ENCODE results near the gene LHX2. TPM values are rescaled to one million over a fixed set of nuclear protein-coding genes. Genes with fewer than 3 reads are reported as not detected.

The LHX2 gene
- total and polyA plus RNA-seq, 2 of the 4 experiments (the other 2 are of a cell fraction) = not detected

GRCh38 chr9:124018730-124019697, 7.4 kb downstream of the LHX2 start:
- Histone ChIP-seq H2AK9ac (replicated peaks; ENCODE audit: low read depth, low read length, poor library complexity) (no peak overlapping the region), H4K5ac (ENCODE audit: low read depth, low read length) (no peak overlapping the region), H4K91ac (ENCODE audit: insufficient read depth, low read depth, low read length) (no peak overlapping the region), H3K4me2 (ENCODE audit: low read depth, low read length) (no peak overlapping the region; the same call in 1 of the 2 replicates), H2BK15ac (ENCODE audit: low read depth, low read length) (no peak overlapping the region), H3K9me1 (ENCODE audit: insufficient read depth, low read length) (0 out of 2 replicates have a peak, but pooled peaks cover 2% of the 10 kb centered on the region), H4K8ac (ENCODE audit: low read depth in 2 of 2, low read length in 2 of 2) (no peak overlapping the region), H3K18ac (ENCODE audit: low read depth, low read length) (no peak overlapping the region), H3K79me1 (ENCODE audit: low read depth in 1 of 2, low read length in 2 of 2) (no peaks in the 10 kb centered on the region), H3K4ac (ENCODE audit: low read depth, low read length) (no peak overlapping the region), H3K4me1 (ENCODE audit: control insufficient read depth, insufficient read depth, low read length) (no peaks in the 10 kb centered on the region; the same call in 1 of the 2 replicates), H2BK120ac (ENCODE audit: low read depth, low read length) (no peak overlapping the region), H3K56ac (ENCODE audit: extremely low read depth, insufficient read depth, low read length) (no peak overlapping the region), H2AFZ (replicated peaks; ENCODE audit: low read length, poor library complexity) (no peak overlapping the region), H3K23ac (ENCODE audit: low read depth, low read length) (no peak overlapping the region), H2AK5ac (ENCODE audit: low read depth, low read length) (no peak overlapping the region), H4K20me1 (ENCODE audit: insufficient read depth, low read length) (peaks cover 10% of the 10 kb centered on the region; the same call in 1 of the 2 replicates), H3K4me3 (ENCODE audit: insufficient read depth, low read depth, low read length) (no peak overlapping the region), H2BK20ac (ENCODE audit: low read depth, low read length) (no peak overlapping the region), H3K9me3 (ENCODE audit: control insufficient read depth, insufficient read depth, low read length) (peaks cover 14% of the 10 kb centered on the region), H3K36me3 (ENCODE audit: control insufficient read depth, insufficient read depth, low read length) (no peaks in the 10 kb centered on the region), H3K14ac (replicated peaks; ENCODE audit: low read depth, low read length) (no peak overlapping the region), H3K27ac (ENCODE audit: insufficient read depth, low read length) (no peak overlapping the region), H3K27me3 (ENCODE audit: control insufficient read depth, insufficient read depth, low read length) (peaks cover 98% of the 10 kb centered on the region), H2BK5ac (ENCODE audit: low read depth, low read length, poor library complexity, severe bottlenecking) (no peak overlapping the region), H3K9ac (ENCODE audit: low read depth, low read length) (no peak overlapping the region)
- in situ Hi-C loops (cut with MboI; ENCODE audit: low sequenced_read_pairs) = no loop called here
- no peak for DNase-seq
- ATAC-seq (ENCODE audit: low read depth) = no peak
- dilution Hi-C loops (cut with HindIII; ENCODE audit: low sequenced_read_pairs, unreplicated experiment) = no loop called here
- intact Hi-C loops (cut with micrococcal nuclease) = no loop called here
- no TSS peak for BruUV-seq (replicated peaks)
- 9% methylated on average over 3 of the region's 21 CpGs; no CpG with 5 or more reads in 1 of the 2 experiments for WGBS, 2 experiments (ENCODE audit: extremely low coverage in 2 of 2, insufficient read length in 1 of 2)
- CTCF ChIA-PET = interaction anchor here (1.2 kb wide), 1 partner anchor 295 kb away, joined by 3 read pairs; no protein-coding TSS in a partner anchor
- POLR2A ChIA-PET (ENCODE audit: unreplicated experiment) = no interaction called here
- TF ChIP-seq RCOR1 (IDR thresholded peaks at IDR 0.05; ENCODE audit: insufficient replicate concordance, low read length) = no peak
- TF ChIP-seq CEBPB (IDR thresholded peaks at IDR 0.05; ENCODE audit: low read depth, low read length) = no peak
- TF ChIP-seq ELK1 (IDR thresholded peaks at IDR 0.05; ENCODE audit: borderline replicate concordance, low read depth, low read length) = no peak
- no peak for TF ChIP-seq SMC3 (IDR thresholded peaks at IDR 0.05; ENCODE audit: low read depth, low read length)
- no peak for TF ChIP-seq MAFK (IDR thresholded peaks at IDR 0.05; ENCODE audit: low read depth, low read length)
- no peak for TF ChIP-seq POLR2A (IDR thresholded peaks at IDR 0.05; ENCODE audit: low read depth, low read length)
- no peak for TF ChIP-seq CHD1 (IDR thresholded peaks at IDR 0.05; ENCODE audit: low read depth, low read length)
- no peak for TF ChIP-seq CTCF (conservative IDR thresholded peaks at IDR 0.05; ENCODE audit: low read depth, low read length)
- TF ChIP-seq MXI1 (IDR thresholded peaks at IDR 0.05; ENCODE audit: borderline replicate concordance, low read depth, low read length) = no peak
- no peak for TF ChIP-seq MAZ (IDR thresholded peaks at IDR 0.05; ENCODE audit: borderline replicate concordance, low read depth, low read length)
- TF ChIP-seq BHLHE40 (IDR thresholded peaks at IDR 0.05; ENCODE audit: low read depth, low read length) = no peak
- no peak for TF ChIP-seq USF2 (IDR thresholded peaks at IDR 0.05; ENCODE audit: low read depth, low read length)
- no peak for TF ChIP-seq RFX5 (IDR thresholded peaks at IDR 0.05; ENCODE audit: low read depth, low read length)
- no peak for TF ChIP-seq RAD21 (IDR thresholded peaks at IDR 0.05; ENCODE audit: low read length)
